Right atrium auricular region (tissue), 2 donors: ENCODE measurements around the gene FCRL3. TPM values are rescaled to one million over a fixed set of nuclear protein-coding genes. Genes with fewer than 3 reads are reported as not detected.

Experiments used
- DNase-seq: peaks from one replicate; pipeline ENCODE4 v3.0.0-alpha.2; 2019; ENCODE audit warnings: low spot score
- H3K27ac ChIP-seq, 2 donors: fragments of 200-600 bp; sonication (generic); 1 replicate in 1 of 2; 2 replicates in 1 of 2; pipeline ENCODE4 v1.5.1; 2016 to 2019
- H3K27me3 ChIP-seq, 2 donors: fragments of 200-600 bp; sonication (generic); one replicate each; pipeline versions ENCODE4 v1.5.1 to v1.6.0; 2017 to 2019
- H3K36me3 ChIP-seq: fragments of 200-600 bp; sonication (generic); one replicate; pipeline ENCODE4 v1.5.1; 2016
- H3K4me1 ChIP-seq, 2 donors: fragments of 200-600 bp; sonication (generic); one replicate each; pipeline versions ENCODE4 v1.5.1 to v1.6.0; 2017 to 2019
- H3K4me3 ChIP-seq, 2 donors: fragments of 200-600 bp; sonication (generic); 1 replicate in 1 of 2; 2 replicates in 1 of 2; pipeline ENCODE4 v1.5.1; 2017 to 2019; ENCODE audit warnings: mild to moderate bottlenecking in 1 of 2, moderate library complexity in 1 of 2
- H3K9me3 ChIP-seq, 2 donors: fragments of 200-600 bp; sonication (generic); one replicate each; pipeline ENCODE4 v1.5.1; 2019
- CTCF ChIP-seq, 2 donors: fragments of 200-600 bp; sonication (generic); IDR thresholded peaks; one replicate each; pipeline ENCODE4 v1.5.1; 2019; ENCODE audit warnings: antibody characterized with exemption in 2 of 2
- total RNA-seq, 2 donors: library from RNA; depleted of rRNA; stranded (reverse); fragments of >200 nt; gene quantifications; one replicate each; pipeline ENCODE4 v1.1.0, GENCODE V29; 2016

The FCRL3 gene
- total RNA-seq, 2 donors from 2014 or later: not detected

GRCh38 chr1:157673008-157673407, 27.6 kb downstream of the FCRL3 start:
- Histone ChIP-seq H3K4me1 (no peaks in the 10 kb centered on the region), H3K4me3 (no peak overlapping the region), H3K36me3 (no peaks in the 10 kb centered on the region), H3K27ac (no peak overlapping the region), H3K9me3 (peaks cover 0 to 19% of the 10 kb centered on the region in 2 donors), H3K27me3 (no peaks in the 10 kb centered on the region)
- DNase-seq: no peak
- TF ChIP-seq CTCF (IDR thresholded peaks at IDR 0.05): no peak

- no peak for DNase-seq
- H3K27ac ChIP-seq: no peak overlapping the region
- no peak for TF ChIP-seq CTCF (IDR thresholded peaks at IDR 0.05)
- H3K9me3 ChIP-seq: peaks cover 0 to 19% of the 10 kb centered on the region in 2 donors
- H3K27me3 ChIP-seq: no peaks in the 10 kb centered on the region
- H3K4me1 ChIP-seq: no peaks in the 10 kb centered on the region
- no peak overlapping the region for H3K4me3 ChIP-seq
- H3K36me3 ChIP-seq: no peaks in the 10 kb centered on the region
Observed at GRCh38 chr1:157671895-157672294, 28.7 kb downstream of the FCRL3 start.

GRCh38 chr1:157659576-157660247, 40.9 kb downstream of the FCRL3 start:
- H3K4me1 ChIP-seq: no peaks in the 10 kb centered on the region
- DNase-seq: no peak
- H3K36me3 ChIP-seq: no peaks in the 10 kb centered on the region
- no peak for TF ChIP-seq CTCF (IDR thresholded peaks at IDR 0.05)
- H3K9me3 ChIP-seq: no peaks in the 10 kb centered on the region
- no peak overlapping the region for H3K27ac ChIP-seq
- H3K27me3 ChIP-seq: no peaks in the 10 kb centered on the region
- no peak overlapping the region for H3K4me3 ChIP-seq

- Histone ChIP-seq H3K27me3 (no peaks in the 10 kb centered on the region), H3K4me3 (no peak overlapping the region), H3K27ac (no peak overlapping the region), H3K4me1 (no peaks in the 10 kb centered on the region), H3K36me3 (no peaks in the 10 kb centered on the region), H3K9me3 (no peaks in the 10 kb centered on the region)
- TF ChIP-seq CTCF (IDR thresholded peaks at IDR 0.05): no peak
- DNase-seq: no peak
Observed at GRCh38 chr1:157658571-157658970, 42.0 kb downstream of the FCRL3 start.

GRCh38 chr1:157653494-157653873, 47.1 kb downstream of the FCRL3 start:
- H3K27ac ChIP-seq: no peak overlapping the region
- H3K9me3 ChIP-seq: no peaks in the 10 kb centered on the region
- DNase-seq: no peak
- no peaks in the 10 kb centered on the region for H3K36me3 ChIP-seq
- no peaks in the 10 kb centered on the region for H3K4me1 ChIP-seq
- H3K4me3 ChIP-seq: no peak overlapping the region
- TF ChIP-seq CTCF (IDR thresholded peaks at IDR 0.05): no peak
- H3K27me3 ChIP-seq: no peaks in the 10 kb centered on the region
